SK-N-MC (cell line): ENCODE data around the gene MSL3B.

ENCODE experiments used
- DNase-seq: peaks from one replicate; pipeline ENCODE4 v3.0.0-alpha.2; 2011; ENCODE audit warnings: low read depth, low spot score
- H3K27ac ChIP-seq: fragments of 200-600 bp; sonication (generic); 2 replicates; pipeline ENCODE4 v1.5.1; 2016; ENCODE audit warnings: mixed run types
- H3K36me3 ChIP-seq: fragments of 200-600 bp; sonication (generic); 2 replicates; pipeline ENCODE4 v1.6.1; 2017; ENCODE audit warnings: antibody characterized with exemption, low read length, mixed read lengths; ENCODE audit not compliant: insufficient read depth
- H3K4me3 ChIP-seq: fragments of 200-600 bp; sonication (generic); 2 replicates; pipeline ENCODE4 v1.5.1; 2016
- H3K9ac ChIP-seq: fragments of 200-600 bp; sonication (generic); 2 replicates; pipeline ENCODE4 v1.8.0; 2017; ENCODE audit warnings: mixed run types, mixed read lengths; ENCODE audit not compliant: insufficient read length
- H3K9me3 ChIP-seq: fragments of 200-600 bp; sonication (generic); 2 replicates; pipeline ENCODE4 v1.6.1; 2017; ENCODE audit warnings: low read depth, mild to moderate bottlenecking, antibody characterized with exemption, low read length, moderate library complexity, mixed read lengths
- EZH2 ChIP-seq: fragments of 200-600 bp; sonication (generic); IDR thresholded peaks from one replicate; pipeline ENCODE4 v1.6.1; 2017; ENCODE audit warnings: antibody characterized with exemption
- FOXP2 ChIP-seq: optimal IDR thresholded peaks from 2 replicates; pipeline ENCODE3; 2011; ENCODE audit warnings: mild to moderate bottlenecking, moderate library complexity; ENCODE audit not compliant: insufficient read depth; ENCODE audit errors: extremely low read length, control extremely low read depth
- POLR2AphosphoS5 ChIP-seq: IDR thresholded peaks from 2 replicates; pipeline ENCODE4 v1.6.1; 2012; ENCODE audit warnings: mild to moderate bottlenecking, low read depth, low read length, borderline replicate concordance

The MSL3B gene

DNA sequence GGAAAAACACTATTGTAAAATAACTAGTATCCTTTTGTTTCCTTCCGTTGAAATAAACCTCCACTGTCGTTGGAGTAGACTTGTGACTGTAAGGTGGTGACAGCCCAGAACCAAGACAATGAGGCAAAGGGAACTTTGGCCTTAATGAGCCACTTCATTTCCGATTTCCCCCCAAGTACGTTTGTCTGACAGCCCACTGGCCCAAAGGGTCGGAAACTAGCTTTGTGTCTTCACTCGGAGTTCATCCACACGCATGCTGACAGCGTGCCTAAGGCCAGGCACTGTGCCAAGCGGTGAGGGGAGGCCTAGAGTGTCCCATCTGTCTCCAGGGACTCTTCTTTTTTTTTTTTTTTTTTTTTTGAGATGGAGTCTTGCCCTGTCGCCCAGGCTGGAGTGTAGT lies 34.8 kb downstream of the MSL3B start:
- TF ChIP-seq EZH2, result no peak
- no peak; the same call in none of the 2 replicates for TF ChIP-seq POLR2AphosphoS5
- TF ChIP-seq FOXP2, result no peak
- Histone ChIP-seq H3K36me3 (peaks cover 46% of the 10 kb centered on the region), H3K9me3 (no peaks in the 10 kb centered on the region), H3K9ac (no peak overlapping the region), H3K4me3 (no peak overlapping the region), H3K27ac (peak overlapping the region; percentile 87)
- no peak for DNase-seq

DNA sequence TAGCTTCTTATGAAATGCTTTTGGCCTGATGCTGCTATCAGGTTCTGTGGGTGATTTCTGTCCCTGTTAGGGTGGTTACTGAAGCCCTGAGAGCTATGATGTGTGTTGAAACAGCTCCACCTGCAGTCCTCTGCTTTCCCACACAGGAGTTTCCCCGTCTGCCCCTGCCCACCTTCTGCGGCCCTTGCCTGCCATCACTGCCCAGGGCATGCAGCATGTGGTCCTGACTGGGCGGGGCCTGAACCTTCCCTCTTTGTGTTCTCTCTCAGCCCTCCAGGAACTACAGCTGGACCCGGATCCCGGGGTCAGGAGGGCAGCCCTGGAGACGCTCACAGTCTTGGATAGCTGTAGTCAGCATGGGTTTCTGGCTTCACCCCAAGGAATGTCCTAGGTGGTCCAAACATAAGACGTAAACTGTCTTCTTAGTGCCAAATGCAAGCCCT lies 35.3 kb downstream of the MSL3B start:
- H3K9me3 ChIP-seq, result no peaks in the 10 kb centered on the region
- no peak overlapping the region for H3K4me3 ChIP-seq
- TF ChIP-seq EZH2 (no peak), FOXP2 (no peak), POLR2AphosphoS5 (peak; percentile 14; the same call in 1 of the 2 replicates)
- peak overlapping the region; percentile 87 for H3K27ac ChIP-seq
- H3K9ac ChIP-seq, result no peak overlapping the region
- peak; percentile 32 for DNase-seq
- H3K36me3 ChIP-seq, result peaks cover 42% of the 10 kb centered on the region

DNA sequence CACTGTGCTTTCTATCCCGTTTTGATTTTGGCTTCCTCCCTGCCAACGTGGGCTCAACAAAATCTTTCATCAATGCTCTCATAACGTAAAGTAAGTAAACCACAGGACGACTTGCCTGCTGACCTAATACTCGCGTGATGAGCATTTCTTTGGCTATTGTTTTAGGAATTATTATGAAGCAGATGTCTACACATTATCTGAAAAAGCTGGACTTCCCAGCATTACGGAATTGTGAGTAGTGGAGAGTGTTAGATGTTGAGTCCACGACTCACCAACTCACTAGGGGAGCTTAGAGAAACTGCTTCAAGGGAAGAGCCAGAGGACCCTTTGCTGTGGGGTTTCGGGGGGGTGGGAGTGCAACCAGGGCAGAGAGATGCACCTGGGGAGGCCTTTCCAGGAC lies 35.8 kb downstream of the MSL3B start:
- Histone ChIP-seq H3K9me3 (no peaks in the 10 kb centered on the region), H3K4me3 (no peak overlapping the region), H3K27ac (peak overlapping the region; percentile 87), H3K36me3 (peaks cover 37% of the 10 kb centered on the region), H3K9ac (no peak overlapping the region)
- no peak for DNase-seq
- no peak for TF ChIP-seq POLR2AphosphoS5
- no peak for TF ChIP-seq FOXP2
- no peak for TF ChIP-seq EZH2

DNA sequence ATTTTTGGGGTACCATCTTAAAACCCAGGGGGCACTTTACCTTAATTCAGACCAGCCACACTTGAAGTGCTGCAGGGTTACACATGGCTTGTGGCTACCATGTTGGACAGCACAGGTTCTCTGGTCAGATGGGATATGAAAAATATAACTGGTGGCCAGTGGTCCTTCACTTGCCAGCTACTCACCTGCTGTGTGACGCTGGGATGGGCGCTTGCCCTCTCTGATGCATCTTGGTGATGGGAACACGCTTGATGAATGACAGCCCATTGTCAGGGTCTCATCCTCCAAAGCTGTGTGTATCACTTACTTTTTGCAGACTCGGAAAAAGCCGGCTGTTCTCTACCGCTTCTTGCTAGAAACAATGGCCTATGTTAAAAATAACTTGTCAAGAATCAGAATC lies 36.3 kb downstream of the MSL3B start:
- no peak for DNase-seq
- Histone ChIP-seq H3K4me3 (no peak overlapping the region), H3K9me3 (no peaks in the 10 kb centered on the region), H3K36me3 (peaks cover 32% of the 10 kb centered on the region), H3K27ac (peak overlapping the region; percentile 87), H3K9ac (no peak overlapping the region)
- TF ChIP-seq POLR2AphosphoS5 (no peak), EZH2 (no peak), FOXP2 (no peak)

DNA sequence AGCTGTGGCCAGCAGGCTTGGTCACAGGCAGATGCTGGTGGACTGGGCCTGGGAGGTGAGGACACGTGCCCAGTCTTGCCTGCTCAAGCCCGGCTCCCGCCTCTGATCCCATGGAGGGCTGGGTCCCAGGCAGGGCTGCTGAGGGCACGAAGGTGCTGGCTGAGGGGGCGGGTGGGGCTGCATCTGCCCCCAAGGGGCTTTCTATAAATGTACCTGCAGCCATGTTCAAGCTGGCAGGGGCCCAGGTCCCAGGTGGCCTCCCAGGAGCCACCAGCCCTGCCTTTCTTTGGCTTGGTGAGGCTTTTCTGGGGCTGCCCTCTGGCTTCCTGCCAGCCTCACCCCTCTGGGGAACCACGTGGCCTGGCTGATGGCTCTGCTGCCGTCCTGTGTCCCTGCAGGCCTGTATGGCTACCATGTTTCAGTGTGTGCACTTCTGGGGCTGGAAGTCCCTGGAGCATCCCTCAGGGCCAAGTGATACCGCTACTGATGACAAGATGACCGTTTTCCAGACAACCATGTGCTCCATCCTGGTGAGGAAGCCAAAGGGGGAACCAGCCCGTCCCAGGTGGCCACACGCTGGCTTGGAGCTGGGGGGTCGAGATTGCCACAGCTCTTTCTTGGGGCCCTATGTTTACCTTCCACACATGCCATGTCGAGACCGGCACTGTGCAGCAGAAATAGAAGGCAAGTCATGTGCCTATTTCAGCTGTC lies 37.0 kb downstream of the MSL3B start:
- Histone ChIP-seq H3K9me3 (no peaks in the 10 kb centered on the region), H3K36me3 (peaks cover 25% of the 10 kb centered on the region), H3K27ac (peak overlapping the region; percentile 48; the same call in 1 of the 2 replicates), H3K4me3 (no peak overlapping the region), H3K9ac (no peak overlapping the region)
- TF ChIP-seq EZH2 (no peak), FOXP2 (no peak), POLR2AphosphoS5 (no peak)
- no peak for DNase-seq

DNA sequence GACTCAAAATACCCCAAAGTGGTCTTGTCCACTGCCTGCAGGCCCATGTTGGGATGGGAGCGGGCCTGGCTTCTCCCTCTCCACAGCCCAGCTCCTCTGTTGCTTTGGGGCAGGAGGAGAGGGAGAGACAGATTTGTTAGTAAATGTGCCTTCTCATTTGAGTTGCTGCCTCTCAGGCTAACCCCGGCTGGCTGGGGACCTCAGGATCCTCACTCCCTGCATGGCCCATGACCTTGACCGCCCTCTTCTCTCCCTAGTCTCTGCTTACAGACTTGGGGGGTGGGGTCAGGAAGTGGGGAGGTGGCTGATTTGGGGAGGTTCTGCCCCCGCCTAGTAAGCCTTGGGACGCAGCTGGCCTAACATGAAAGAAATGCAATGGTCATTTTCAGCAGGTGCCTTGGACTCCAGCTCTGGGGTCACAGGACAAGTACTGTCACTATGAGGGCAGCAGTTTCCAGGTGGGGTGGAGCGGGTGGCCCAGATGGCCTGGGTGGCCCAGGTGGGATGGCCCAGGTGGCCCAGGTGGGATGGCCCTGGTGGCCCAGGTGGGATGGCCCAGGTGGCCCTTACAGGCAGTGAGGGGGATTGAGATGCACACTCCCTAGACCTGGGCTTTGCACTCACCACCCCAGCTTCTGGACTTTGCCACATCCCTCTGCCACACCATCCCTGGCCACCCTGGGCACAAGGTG lies 37.9 kb downstream of the MSL3B start:
- no peaks in the 10 kb centered on the region for H3K9me3 ChIP-seq
- DNase-seq, result no peak
- peaks cover 16% of the 10 kb centered on the region for H3K36me3 ChIP-seq
- H3K9ac ChIP-seq, result no peak overlapping the region
- H3K27ac ChIP-seq, result no peak overlapping the region
- no peak overlapping the region for H3K4me3 ChIP-seq
- no peak for TF ChIP-seq FOXP2
- TF ChIP-seq POLR2AphosphoS5, result no peak
- TF ChIP-seq EZH2, result no peak

DNA sequence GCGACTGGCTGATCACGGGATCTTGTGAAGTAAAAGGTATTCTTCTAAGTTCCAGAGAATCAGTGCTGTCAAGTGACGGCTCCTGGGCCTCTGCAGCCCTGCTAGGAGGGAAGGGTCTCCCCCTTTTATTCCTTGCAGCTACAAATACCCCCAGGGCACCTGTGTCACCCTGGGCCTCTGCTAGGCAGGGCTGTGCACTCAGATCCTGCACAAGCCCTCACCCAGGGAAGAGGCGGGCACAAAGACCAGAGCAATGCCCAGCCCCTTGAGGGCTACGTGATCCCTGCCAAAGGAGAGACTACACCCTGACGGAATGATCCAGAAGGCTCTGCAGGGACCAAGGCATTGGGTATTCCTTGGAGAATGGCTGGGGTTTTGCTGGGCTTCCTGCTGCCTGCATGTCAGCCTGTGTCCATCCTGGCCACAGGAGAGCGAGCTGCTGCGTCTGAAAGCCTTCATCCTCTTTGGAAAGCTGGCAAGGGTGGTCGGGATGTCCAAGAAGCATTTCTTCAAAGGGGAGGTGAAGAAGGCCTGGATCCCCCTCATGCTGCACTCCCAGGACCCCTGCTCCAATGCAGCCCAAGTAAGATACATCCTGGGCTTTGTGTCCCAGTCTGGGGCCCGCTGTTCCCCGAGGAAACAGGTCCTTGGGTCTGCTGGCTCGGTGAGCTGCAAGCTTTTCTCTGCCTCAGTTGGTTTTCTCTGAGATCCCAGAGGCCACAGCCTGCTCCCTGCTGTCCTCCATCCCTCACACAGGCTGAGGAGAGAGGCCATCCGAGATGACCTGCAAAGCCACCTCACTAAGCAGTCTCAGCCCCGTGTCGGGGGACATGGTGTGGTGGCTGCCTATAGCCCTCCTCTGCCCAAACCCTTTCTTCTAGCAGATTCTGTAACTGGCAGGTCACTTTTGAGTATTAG lies 38.7 kb downstream of the MSL3B start:
- H3K36me3 ChIP-seq, result peaks cover 8% of the 10 kb centered on the region
- H3K4me3 ChIP-seq, result no peak overlapping the region
- TF ChIP-seq POLR2AphosphoS5 (no peak), EZH2 (no peak), FOXP2 (no peak)
- no peak overlapping the region; the same call in 1 of the 2 replicates for H3K27ac ChIP-seq
- DNase-seq, result no peak
- H3K9me3 ChIP-seq, result no peaks in the 10 kb centered on the region
- no peak overlapping the region for H3K9ac ChIP-seq
